Mucosa of gallbladder (tissue), 1 donor: ENCODE measurements around the gene MPL. TPM values are rescaled to one million over a fixed set of nuclear protein-coding genes. Genes with fewer than 3 reads are reported as not detected.

ENCODE experiments used
- DNase-seq: peaks from one replicate; pipeline ENCODE4 v3.0.0-alpha.2; 2020; ENCODE audit warnings: low spot score
- total RNA-seq: library from RNA; stranded (reverse); gene quantifications from one replicate; pipeline ENCODE4 v1.2.1, GENCODE V29; 2021
- donor health status: DM: no; HTN: no; CAD: no.

MPL gene
- total RNA-seq, 1 donor from 2014 or later = not detected

DNA sequence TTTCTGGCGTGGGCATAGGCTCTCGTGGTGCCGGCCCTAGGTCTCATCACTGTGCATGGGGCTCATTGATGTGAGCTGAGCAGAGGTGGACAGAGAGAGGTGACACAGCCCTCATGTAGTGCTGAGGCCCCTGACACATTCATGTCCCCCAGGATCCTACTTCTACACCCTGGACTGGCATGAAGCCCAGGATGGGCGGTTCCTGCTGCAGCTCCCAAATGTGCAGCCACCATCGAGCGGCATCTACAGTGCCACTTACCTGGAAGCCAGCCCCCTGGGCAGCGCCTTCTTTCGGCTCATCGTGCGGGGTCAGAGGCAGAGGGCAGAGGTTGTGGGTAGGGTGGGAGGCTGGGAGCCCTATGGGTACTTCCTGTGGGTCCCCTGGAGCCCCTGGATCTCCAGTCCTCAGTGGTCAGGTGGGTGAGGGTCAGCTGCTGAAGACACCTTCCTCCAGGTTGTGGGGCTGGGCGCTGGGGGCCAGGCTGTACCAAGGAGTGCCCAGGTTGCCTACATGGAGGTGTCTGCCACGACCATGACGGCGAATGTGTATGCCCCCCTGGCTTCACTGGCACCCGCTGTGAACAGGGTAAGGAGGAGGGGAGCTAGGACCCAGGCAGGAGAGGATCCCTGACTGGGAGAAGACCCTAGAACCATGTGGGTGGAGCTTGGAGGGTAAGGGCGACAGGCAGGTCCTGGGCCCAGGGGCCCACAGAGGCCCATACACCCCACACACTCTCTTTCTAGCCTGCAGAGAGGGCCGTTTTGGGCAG, 30.7 kb upstream of the MPL start:
- DNase-seq = no peak

DNA sequence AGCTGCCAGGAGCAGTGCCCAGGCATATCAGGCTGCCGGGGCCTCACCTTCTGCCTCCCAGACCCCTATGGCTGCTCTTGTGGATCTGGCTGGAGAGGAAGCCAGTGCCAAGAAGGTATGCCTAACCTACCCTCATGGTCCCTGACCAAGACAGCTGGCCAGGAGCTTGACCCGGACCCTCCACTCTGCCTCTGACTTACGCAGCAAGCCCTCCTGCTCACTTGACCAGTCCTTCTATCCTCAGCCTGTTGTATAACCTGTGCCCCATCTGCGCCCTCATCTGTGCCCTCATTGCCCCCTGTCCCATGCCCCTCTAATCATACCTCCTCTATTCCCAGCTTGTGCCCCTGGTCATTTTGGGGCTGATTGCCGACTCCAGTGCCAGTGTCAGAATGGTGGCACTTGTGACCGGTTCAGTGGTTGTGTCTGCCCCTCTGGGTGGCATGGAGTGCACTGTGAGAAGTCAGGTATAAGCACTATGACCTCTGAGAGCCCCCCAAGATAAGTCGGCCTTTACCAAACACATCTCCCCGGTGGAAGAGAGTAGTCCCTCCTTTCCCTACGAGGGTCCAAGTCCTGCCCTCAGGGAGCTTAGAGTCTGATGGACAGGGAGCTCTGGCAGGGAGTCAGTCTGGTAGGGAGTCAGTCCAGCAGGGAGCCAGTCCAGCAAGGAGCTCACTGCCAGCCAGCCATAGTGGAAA, 30.0 kb upstream of the MPL start:
- no peak for DNase-seq

DNA sequence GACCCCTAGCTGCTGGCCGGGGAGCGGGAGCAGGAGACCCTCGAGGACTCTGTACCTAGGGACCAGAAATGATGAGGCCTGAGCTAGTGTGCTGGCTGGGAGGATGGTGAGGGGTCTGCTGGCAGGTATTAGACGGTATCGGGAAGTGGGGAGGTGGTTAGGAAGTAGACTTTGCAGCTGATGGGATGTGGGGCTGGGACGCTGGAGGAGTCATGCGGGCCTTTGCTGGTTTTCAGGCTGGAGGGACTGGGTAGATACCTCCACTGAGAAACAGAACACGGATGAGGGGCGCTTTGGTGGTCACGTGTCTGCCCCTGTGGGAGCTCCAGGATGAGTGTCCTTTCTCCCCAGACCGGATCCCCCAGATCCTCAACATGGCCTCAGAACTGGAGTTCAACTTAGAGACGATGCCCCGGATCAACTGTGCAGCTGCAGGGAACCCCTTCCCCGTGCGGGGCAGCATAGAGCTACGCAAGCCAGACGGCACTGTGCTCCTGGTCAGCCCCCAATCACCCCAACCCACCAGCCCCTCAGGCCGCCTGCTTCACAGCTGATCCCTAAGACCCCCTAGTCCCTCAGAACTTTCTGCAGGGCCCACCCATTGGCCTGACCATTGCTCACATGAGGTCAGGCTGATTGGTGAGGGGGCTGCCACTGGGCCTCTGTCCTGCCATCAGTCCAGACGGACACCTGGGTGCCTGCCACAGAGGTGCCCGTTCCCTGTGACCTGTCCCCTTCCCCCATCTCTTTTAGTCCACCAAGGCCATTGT, 28.8 kb upstream of the MPL start:
- DNase-seq = no peak

DNA sequence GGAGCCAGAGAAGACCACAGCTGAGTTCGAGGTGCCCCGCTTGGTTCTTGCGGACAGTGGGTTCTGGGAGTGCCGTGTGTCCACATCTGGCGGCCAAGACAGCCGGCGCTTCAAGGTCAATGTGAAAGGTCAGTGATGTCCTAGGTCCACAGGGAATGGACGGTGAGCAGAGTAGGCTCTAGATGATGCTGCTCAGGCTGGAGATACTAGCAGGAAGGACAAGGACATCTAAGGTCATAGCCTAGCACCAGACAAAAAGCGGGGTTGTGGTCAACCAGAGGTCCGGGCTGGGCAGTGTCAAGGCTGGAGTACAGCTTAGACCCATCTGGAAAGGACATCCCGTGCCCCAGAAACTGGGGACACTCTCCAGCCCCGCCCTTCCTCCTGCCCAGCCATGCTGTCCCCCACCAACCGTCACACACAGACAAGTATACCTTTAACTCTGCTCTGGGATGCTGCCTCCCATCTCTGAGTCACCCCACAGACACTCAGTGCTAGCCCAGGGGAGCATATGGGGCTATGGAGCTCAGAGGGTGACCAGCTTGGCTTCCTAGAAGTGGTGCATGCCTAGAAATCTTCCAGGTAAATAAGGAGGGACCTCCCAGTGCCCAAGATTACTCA, 28.1 kb upstream of the MPL start:
- DNase-seq = no peak

DNA sequence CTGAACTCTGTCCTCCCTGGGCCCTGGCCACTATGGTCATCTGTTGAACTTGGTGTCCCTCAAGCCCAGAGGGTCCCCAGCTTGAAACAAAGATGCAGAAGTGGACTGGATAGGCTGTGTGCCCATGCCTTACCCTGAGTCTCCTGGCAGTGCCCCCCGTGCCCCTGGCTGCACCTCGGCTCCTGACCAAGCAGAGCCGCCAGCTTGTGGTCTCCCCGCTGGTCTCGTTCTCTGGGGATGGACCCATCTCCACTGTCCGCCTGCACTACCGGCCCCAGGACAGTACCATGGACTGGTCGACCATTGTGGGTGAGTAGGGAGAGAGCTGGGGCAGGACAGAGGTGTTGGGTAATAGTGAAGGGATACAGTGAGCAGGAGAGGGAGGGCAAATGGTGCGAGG, 26.1 kb upstream of the MPL start:
- no peak for DNase-seq

DNA sequence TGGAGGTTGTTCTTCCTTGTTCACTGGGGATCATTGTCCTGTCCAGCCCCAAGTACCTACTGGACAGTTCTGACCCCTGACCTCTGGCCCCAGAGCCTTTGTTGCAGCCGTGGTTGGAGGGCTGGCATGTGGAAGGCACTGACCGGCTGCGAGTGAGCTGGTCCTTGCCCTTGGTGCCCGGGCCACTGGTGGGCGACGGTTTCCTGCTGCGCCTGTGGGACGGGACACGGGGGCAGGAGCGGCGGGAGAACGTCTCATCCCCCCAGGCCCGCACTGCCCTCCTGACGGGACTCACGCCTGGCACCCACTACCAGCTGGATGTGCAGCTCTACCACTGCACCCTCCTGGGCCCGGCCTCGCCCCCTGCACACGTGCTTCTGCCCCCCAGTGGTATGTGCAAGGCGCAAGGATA, 25.4 kb upstream of the MPL start:
- DNase-seq = no peak

DNA sequence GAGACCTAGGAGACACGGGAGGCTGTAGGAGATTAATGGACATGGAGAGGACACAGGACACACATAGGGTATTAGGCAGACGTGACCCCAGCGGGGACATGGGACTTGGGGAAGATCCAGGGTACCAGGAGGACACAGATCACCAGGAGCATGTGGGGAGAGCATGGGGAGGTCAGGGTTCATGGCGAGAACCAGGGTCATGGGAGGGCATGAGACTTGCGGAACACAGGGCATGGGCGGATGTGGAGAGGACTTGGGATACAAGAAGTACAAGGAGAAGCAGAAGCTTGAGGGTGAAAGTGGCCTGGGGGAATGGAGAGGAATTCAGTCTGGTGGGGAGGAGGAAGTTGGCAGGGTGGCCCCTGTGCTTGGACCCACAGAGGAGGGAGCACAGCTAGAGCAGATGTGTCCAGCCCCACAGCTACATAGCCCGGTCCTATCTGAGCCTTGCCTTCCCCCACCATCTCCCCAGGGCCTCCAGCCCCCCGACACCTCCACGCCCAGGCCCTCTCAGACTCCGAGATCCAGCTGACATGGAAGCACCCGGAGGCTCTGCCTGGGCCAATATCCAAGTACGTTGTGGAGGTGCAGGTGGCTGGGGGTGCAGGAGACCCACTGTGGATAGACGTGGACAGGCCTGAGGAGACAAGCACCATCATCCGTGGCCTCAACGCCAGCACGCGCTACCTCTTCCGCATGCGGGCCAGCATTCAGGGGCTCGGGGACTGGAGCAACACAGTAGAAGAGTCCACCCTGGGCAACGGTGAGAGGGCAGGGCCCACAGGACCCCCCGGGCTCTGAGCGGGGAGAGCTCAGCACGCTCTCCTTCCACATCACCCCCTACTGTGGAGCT, 24.7 kb upstream of the MPL start:
- no peak for DNase-seq

DNA sequence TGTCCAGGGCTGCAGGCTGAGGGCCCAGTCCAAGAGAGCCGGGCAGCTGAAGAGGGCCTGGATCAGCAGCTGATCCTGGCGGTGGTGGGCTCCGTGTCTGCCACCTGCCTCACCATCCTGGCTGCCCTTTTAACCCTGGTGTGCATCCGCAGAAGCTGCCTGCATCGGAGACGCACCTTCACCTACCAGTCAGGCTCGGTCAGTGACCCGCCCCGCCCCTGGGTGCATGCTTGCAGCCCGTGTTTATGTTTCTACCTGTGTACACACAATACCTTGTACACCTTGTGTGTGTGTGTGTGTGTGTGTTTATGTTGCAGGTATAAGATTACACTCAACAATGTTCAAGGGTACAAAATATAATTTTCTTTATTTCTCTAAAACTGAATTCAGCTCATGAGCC, 23.8 kb upstream of the MPL start:
- DNase-seq = no peak

DNA sequence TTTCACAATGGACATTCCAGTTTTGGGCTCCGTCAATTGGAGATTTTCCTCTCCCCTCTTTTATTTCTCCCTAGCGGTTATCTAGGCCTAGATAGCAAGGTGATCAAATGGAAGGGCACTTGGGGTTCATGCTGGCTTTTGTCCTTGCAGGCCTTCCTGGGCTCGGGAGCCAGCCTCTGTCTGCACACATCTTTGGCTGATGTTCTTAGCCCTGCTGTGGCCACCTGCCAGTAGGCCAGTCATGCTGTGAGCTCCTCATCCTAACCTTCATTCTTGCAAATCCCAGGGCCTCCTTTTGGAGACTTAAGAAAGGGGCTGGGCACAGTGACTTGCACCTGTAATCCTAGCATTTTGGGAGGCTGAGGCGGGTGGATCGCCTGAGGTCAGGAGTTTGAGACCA, 23.4 kb upstream of the MPL start:
- DNase-seq = no peak

DNA sequence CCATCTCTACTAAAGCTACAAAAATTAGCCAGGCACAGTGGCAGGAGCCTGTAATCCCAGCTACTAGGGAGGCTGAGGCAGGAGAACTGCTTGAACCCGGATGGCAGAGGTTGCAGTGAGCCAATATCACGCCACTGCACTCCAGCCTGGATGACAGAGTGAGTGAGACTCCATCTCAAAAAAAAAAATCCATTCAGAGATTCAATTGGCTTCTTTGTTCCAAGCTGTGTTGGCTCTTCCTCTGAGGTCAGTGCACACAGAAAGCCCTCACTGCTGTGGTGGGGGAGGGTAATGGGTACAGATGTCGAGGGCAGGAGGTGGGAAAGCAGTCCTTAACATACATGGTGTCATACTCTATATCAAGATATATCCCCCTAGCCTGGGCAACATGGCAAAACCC, 22.1 kb upstream of the MPL start:
- no peak for DNase-seq

DNA sequence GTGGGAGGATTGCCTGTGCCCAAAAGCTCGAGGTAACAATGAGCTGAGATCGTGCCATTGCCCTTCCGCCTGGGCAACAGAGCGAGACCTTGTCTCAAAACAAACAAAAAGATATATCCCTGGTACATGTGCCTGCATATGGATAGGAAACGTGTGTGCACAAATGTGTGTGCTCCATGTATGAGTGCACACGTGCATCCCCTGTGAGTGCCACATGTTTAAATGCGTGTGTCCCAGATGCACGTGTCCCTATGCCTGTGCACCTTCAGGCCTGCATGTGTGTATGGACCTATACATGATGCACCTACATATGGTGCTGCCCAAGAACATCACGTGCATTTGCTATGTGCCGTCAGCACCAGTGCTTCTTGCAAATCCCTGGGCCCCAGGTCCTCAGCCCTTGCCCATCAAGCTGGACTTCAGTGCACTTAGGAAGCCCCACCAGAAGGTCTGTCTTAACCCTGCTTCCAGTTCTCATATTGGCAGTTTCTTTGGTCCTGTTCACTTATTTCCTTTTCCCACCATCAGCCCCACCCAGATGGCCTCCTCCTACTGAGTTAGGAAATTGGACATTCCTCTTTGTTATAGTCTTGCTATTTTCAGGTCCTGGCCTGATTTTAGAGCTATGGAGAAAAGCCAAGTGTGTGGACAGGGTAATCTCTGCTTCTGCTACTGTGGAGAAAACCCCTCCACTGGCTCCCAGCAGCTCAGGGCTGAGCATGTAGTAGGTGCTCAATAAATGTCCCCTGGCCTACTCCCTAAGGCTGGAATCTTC, 21.5 kb upstream of the MPL start:
- no peak for DNase-seq

DNA sequence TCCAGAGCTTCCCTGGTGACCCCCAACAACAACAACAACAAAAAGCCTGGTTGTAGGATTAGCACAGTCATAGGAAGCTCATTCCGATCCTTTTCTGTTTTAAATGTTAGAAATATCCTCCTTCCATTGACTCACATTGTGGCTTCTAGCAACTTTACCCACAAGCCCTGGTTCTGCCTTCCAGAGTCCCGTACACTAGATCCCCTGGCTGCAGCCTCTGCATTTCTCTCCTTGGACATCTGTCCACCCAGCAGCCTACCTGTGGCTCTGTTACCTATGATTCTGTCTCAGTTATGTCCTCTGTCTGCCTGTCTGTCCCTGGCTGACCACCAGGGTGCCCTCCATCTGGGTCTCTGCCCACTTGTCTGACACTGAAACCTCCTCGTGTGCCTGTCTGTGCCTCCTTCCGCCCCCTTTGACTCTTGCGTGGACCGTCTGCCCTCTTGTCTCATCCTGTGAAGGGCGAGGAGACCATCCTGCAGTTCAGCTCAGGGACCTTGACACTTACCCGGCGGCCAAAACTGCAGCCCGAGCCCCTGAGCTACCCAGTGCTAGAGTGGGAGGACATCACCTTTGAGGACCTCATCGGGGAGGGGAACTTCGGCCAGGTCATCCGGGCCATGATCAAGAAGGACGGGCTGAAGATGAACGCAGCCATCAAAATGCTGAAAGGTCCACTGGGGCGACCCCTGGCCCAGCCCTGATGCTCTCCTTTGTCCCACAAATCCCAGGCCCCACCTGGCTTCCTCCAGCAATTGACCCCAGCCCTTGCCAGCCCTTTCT, 20.7 kb upstream of the MPL start:
- no peak for DNase-seq

DNA sequence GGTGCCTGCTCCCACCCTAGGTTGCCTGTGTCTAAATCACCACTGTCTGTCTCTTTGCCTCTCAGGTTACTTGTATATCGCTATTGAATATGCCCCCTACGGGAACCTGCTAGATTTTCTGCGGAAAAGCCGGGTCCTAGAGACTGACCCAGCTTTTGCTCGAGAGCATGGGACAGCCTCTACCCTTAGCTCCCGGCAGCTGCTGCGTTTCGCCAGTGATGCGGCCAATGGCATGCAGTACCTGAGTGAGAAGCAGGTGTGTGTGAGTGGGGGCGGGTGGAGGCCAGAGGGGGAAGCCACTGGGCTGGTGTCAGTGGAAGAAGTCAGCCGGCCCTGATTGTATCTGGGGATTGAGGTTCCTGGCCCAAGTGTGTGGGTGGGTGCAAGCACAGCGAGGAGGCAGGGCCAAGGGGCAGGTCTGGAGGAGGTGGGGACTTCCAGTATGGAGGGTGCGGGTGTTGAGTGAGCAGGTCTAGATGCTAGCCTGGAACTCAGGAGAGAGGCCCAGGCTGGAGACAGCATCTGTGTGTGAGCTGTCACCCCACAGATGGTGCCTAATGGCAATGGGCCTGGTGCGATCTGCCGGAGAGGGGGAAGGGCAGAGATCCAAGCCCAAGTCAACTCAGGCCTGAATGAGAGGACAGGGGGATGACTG, 19.7 kb upstream of the MPL start:
- no peak for DNase-seq

DNA sequence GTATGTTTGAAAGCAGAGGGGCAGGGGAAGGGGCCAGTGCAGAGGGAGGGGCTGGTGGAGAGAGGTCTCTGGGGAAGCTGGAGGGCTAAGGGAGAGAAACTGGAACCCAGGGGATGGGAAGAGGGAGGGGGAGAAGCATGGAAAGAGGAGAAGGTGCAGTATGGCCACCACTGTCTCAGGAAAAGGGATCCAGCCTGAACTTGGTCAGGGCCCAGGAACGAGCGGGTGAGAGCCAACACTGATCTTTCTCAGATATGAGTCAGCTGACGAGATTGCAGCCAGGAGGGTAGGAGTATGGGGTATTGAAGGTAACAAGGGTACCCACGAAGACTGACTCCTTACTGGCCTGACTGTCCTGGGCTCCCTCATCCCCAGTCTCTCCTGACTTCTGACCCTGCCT, 18.8 kb upstream of the MPL start:
- DNase-seq = no peak

DNA sequence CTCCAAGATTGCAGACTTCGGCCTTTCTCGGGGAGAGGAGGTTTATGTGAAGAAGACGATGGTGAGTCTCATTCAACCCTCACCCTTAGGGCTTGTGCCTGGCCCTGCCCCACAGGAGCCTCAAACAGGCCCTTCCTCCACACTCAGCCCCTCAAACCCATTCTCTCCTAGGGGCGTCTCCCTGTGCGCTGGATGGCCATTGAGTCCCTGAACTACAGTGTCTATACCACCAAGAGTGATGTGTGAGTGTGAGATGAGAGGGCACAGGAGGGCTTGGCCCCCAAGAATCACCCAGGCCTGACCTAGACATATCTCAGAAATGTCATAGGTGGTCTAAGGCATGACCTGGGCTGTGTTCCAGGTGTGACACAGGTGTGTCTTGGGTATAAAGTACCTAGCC, 18.3 kb upstream of the MPL start:
- DNase-seq = no peak

DNA sequence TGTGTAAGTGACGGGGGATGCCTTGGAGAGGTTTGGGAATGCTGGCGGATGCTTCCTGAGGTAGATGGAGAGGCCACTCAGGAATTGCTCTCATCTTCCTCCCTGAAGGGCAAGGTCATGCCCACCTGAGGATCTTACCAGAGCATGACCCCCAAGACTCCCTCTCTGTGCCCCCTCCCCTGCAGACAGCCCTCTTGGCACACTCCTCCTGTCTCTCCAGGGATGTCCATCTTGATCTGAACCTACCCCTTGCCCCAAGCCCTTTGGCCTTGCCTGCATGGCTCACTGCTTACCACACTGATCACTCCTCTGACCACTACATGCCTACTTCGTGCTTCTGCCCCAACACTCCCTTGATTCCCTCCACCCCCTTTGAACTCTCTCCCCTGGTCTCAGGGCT, 17.9 kb upstream of the MPL start:
- DNase-seq = no peak

DNA sequence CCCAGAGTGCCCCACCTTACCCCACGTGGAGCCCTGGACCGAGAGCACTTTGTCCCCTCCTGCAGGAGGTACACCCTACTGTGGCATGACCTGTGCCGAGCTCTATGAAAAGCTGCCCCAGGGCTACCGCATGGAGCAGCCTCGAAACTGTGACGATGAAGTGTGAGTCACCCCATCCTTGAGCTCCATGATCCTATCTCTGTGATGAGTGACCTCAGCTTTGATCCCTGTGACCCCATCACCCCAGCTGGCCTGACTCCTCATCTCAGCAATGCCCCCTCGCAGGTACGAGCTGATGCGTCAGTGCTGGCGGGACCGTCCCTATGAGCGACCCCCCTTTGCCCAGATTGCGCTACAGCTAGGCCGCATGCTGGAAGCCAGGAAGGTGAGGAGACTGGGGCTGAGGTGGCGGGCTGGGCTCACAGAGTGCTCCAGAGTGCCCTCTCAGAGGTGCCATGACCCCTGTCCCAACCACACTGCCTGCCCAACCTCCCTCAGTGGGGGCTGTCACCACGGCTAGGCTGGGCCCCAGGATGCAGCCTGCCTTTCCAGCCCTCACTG, 16.2 kb upstream of the MPL start:
- DNase-seq = no peak

DNA sequence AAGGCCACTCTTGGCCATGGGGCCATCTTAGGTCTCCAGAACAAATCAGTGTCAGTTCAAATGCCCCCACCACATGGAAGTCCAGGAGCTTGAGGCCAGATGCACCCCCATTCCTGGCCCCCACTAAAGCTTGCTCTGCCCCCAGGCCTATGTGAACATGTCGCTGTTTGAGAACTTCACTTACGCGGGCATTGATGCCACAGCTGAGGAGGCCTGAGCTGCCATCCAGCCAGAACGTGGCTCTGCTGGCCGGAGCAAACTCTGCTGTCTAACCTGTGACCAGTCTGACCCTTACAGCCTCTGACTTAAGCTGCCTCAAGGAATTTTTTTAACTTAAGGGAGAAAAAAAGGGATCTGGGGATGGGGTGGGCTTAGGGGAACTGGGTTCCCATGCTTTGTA, 15.1 kb upstream of the MPL start:
- DNase-seq = no peak

DNA sequence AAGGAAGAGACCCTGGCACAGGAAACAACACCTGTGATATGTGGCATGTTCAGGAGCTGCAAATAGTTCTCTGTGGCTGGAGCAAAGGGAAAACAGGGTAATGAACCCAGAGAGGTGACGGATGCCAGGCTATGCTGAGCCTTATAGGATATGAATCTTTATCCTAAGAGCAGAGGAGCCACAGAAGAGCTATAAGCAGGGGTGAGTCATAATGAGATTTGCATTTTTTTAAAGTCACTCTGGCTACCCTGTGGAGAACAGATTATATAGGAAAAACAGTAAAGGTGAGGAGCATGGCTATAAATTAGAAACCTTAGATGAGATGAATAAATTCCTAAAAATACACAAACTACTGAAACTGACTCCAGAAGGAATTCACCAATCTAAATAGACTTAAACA, 12.8 kb upstream of the MPL start:
- no peak for DNase-seq
